HCT116 (cell line): ENCODE measurements around the gene ADD1.

Experiments used
- EZH2 ChIP-seq: fragments of 200-600 bp; sonication (generic); IDR thresholded peaks from 2 replicates; pipeline ENCODE4 v1.6.1; 2017; ENCODE audit warnings: antibody characterized with exemption, mixed run types
- EZH2phosphoT487 ChIP-seq: fragments of 200-600 bp; IDR thresholded peaks from 2 replicates; pipeline ENCODE4 v1.6.1; 2018; ENCODE audit warnings: antibody characterized with exemption, borderline replicate concordance
- JUND ChIP-seq: IDR thresholded peaks from 2 replicates; pipeline ENCODE4 v1.6.1; 2012
- POLR2A ChIP-seq: IDR thresholded peaks from 2 replicates; pipeline ENCODE4 v1.7.0; 2011; ENCODE audit warnings: borderline replicate concordance; ENCODE audit not compliant: insufficient read depth, insufficient read length; ENCODE audit errors: extremely low read depth
- POLR2AphosphoS5 ChIP-seq: IDR thresholded peaks from 2 replicates; pipeline ENCODE4 v1.6.1; 2011; ENCODE audit warnings: mild to moderate bottlenecking, low read depth, low read length, moderate library complexity
- SIN3A ChIP-seq: IDR thresholded peaks from 2 replicates; pipeline ENCODE4 v1.6.1; 2012; ENCODE audit warnings: low read depth
- SP1 ChIP-seq: IDR thresholded peaks from 2 replicates; pipeline ENCODE4 v1.6.1; 2012; ENCODE audit warnings: low read depth
- TF ChIP-seq, protein P1 (sequence below), 3 experiments: fragments of 200-600 bp in 1 of 3; sonication (generic) in 1 of 3; IDR thresholded peaks in 2 of 3; conservative IDR thresholded peaks in 1 of 3; 2 replicates each; pipeline ENCODE4 v1.5.1; 2012 to 2017; ENCODE audit warnings: low read depth in 2 of 3, low read length in 2 of 3, antibody characterized with exemption in 1 of 3, borderline replicate concordance in 1 of 3, control low read depth in 1 of 3, mild to moderate bottlenecking in 1 of 3, mixed read lengths in 1 of 3, mixed run types in 1 of 3, moderate library complexity in 1 of 3; ENCODE audit not compliant: insufficient read depth in 1 of 3

DNA sequence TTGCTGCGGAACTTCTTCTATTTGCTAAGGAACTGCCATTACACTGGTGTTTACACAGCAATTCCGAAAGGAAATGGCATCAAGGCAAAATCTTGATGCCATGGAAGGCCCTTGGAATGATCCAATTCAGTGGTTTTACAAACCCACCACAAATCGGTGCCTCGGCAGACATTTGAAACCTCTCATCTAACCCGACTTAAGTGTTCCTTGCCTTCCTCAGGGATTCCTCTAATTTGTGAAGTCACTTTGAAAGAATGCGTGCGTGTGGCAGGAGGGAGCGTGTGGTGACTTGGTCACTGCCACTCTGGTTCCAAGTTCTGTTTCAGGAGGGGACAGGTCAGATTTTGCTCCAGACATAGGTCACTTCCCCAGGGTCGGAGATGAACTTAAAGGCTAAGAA lies 114.8 kb downstream of the ADD1 start:
- TF ChIP-seq, protein P1, sequence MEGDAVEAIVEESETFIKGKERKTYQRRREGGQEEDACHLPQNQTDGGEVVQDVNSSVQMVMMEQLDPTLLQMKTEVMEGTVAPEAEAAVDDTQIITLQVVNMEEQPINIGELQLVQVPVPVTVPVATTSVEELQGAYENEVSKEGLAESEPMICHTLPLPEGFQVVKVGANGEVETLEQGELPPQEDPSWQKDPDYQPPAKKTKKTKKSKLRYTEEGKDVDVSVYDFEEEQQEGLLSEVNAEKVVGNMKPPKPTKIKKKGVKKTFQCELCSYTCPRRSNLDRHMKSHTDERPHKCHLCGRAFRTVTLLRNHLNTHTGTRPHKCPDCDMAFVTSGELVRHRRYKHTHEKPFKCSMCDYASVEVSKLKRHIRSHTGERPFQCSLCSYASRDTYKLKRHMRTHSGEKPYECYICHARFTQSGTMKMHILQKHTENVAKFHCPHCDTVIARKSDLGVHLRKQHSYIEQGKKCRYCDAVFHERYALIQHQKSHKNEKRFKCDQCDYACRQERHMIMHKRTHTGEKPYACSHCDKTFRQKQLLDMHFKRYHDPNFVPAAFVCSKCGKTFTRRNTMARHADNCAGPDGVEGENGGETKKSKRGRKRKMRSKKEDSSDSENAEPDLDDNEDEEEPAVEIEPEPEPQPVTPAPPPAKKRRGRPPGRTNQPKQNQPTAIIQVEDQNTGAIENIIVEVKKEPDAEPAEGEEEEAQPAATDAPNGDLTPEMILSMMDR (IDR thresholded peaks at IDR 0.05 in 2 of 3, conservative IDR thresholded peaks at IDR 0.05 in 1 of 3; ENCODE audit: borderline replicate concordance in 1 of 3, insufficient read depth in 1 of 3, low read depth in 2 of 3, low read length in 2 of 3): no peak
- TF ChIP-seq POLR2AphosphoS5 (no peak), POLR2A (no peak), SIN3A (no peak), JUND (no peak), EZH2phosphoT487 (no peak), SP1 (no peak), EZH2 (no peak)
